ENCODE results near the gene CHCT1.

The CHCT1 gene

DNA sequence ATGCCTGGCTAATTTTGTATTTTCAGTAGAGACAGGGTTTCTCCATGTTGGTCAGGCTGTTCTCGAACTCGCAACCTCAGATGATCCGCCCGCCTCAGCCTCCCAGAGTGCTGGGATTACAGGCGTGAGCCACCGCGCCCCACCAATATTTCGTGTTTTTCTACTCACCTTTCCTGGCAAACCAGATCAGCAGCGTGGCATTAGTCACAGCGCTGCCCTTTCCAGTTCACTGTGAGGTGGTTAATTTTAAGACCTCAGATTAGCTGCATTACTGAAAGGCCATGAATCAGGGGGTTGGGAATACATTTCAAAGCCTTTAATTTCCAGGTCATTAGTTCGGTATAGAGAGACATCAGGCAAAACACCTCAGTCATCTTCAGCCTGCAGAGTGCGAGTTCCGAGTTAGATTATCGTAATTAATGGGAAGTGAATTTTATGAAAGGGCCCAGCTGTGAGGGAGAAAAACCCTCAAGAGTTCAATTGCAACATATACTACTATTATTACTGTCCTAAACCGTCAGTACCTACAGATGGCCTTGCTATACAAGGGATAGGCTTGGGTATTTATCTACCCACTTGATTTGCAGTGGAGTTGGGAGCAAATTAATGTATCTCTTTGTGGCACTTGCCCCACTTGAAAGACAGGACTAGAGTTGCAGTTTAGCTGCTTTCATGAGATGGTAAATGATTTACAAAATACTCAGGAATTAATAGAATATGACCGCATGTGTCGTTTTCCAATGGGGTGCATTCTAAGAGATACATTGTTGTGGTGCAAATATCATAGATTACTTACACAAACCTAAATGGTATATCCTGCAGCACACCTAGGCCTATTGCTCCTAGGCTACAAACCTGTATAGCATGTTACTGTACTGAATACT is 28.2 kb upstream of the CHCT1 start:
- Histone ChIP-seq H3K18ac (ENCODE audit: low read length) (no peak overlapping the region), H4K91ac (ENCODE audit: low read depth, low read length) (no peak overlapping the region), H3K4me2 (ENCODE audit: low read length) (no peak overlapping the region), H3K9ac (ENCODE audit: low read length) (no peak overlapping the region), H2BK120ac (ENCODE audit: insufficient read depth, low read length, poor library complexity) (no peak overlapping the region), H3K4ac (ENCODE audit: low read depth, low read length) (no peak overlapping the region), H3K9me3 (ENCODE audit: insufficient read depth, low read depth, low read length) (no peaks in the 10 kb centered on the region), H2AK5ac (ENCODE audit: low read length) (peak overlapping the region; percentile 70), H4K12ac (ENCODE audit: low read depth, low read length) (peak overlapping the region; percentile 15), H3K36me3 (ENCODE audit: control insufficient read depth in 1 of 2, insufficient read depth in 2 of 2, low read length in 2 of 2) (no peaks in the 10 kb centered on the region), H3K79me1 (ENCODE audit: low read length) (peaks cover 17% of the 10 kb centered on the region), H2BK12ac (ENCODE audit: low read length) (peak overlapping the region; percentile 27), H4K8ac (ENCODE audit: low read depth, low read length) (no peak overlapping the region), H3K23ac (ENCODE audit: low read length) (no peak overlapping the region), H2AFZ (ENCODE audit: insufficient read depth, low read length, poor library complexity) (no peak overlapping the region), H3K4me3 (ENCODE audit: low read depth, low read length) (no peak overlapping the region), H3K4me1 (ENCODE audit: control insufficient read depth in 1 of 2, insufficient read depth in 2 of 2, low read length in 2 of 2) (peaks cover 3 to 4% of the 10 kb centered on the region in 2 experiments), H3K79me2 (ENCODE audit: control insufficient read depth, insufficient read depth, low read length, poor library complexity) (peaks cover 12% of the 10 kb centered on the region), H3K27ac (ENCODE audit: low read depth, low read length) (no peak overlapping the region), H3K14ac (ENCODE audit: low read length) (no peak overlapping the region), H2BK5ac (ENCODE audit: low read depth, low read length, poor library complexity) (no peak overlapping the region), H3K27me3 (ENCODE audit: insufficient read depth, low read length) (no peaks in the 10 kb centered on the region)
- WGBS (ENCODE audit: extremely low coverage, insufficient coverage, insufficient read length): no CpG with 5 or more reads among the region's 17 CpGs
- peak; percentile 71 to 90 for DNase-seq

DNA sequence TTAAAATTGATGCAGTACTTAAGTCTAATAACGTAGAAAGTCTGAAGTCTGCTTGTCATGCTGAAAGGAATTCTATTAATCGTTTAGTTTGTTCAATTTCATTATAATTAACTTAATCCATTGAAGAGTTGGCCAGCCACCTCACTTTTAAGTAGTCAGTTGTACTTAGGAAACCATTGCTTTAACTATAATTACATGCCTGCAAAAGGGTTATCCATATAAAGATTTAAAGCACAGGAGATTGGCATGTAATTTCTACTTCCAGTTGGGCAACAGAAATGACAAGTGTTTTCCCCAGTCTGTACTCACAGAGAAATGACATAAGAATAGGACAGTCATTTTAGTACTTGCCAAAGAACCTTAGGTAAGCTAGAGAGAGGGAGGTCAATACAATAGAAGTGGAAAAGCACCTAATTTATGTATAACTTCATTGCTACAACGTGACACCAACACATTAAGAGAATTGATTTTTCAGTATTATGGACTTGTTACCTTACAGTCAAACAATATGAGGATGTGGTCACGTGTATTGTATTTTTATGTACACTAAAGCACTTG is 26.7 kb upstream of the CHCT1 start:
- Histone ChIP-seq H3K27me3 (ENCODE audit: insufficient read depth, low read length) (no peaks in the 10 kb centered on the region), H3K27ac (ENCODE audit: low read depth, low read length) (no peak overlapping the region), H3K36me3 (ENCODE audit: control insufficient read depth in 1 of 2, insufficient read depth in 2 of 2, low read length in 2 of 2) (no peaks in the 10 kb centered on the region), H2BK5ac (ENCODE audit: low read depth, low read length, poor library complexity) (no peak overlapping the region), H3K4me1 (ENCODE audit: control insufficient read depth in 1 of 2, insufficient read depth in 2 of 2, low read length in 2 of 2) (peaks cover 3% of the 10 kb centered on the region in 2 experiments), H3K18ac (ENCODE audit: low read length) (no peak overlapping the region), H4K91ac (ENCODE audit: low read depth, low read length) (no peak overlapping the region), H4K8ac (ENCODE audit: low read depth, low read length) (no peak overlapping the region), H3K4me2 (ENCODE audit: low read length) (no peak overlapping the region), H3K4ac (ENCODE audit: low read depth, low read length) (no peak overlapping the region), H2AK5ac (ENCODE audit: low read length) (no peak overlapping the region), H3K79me1 (ENCODE audit: low read length) (peaks cover 17% of the 10 kb centered on the region), H2BK120ac (ENCODE audit: insufficient read depth, low read length, poor library complexity) (no peak overlapping the region), H3K9ac (ENCODE audit: low read length) (no peak overlapping the region), H4K12ac (ENCODE audit: low read depth, low read length) (no peak overlapping the region), H3K9me3 (ENCODE audit: insufficient read depth, low read depth, low read length) (no peaks in the 10 kb centered on the region), H3K23ac (ENCODE audit: low read length) (no peak overlapping the region), H3K14ac (ENCODE audit: low read length) (no peak overlapping the region), H2AFZ (ENCODE audit: insufficient read depth, low read length, poor library complexity) (no peak overlapping the region), H3K79me2 (ENCODE audit: control insufficient read depth, insufficient read depth, low read length, poor library complexity) (peaks cover 12% of the 10 kb centered on the region), H3K4me3 (ENCODE audit: low read depth, low read length) (no peak overlapping the region), H2BK12ac (ENCODE audit: low read length) (no peak overlapping the region)
- WGBS (ENCODE audit: extremely low coverage, insufficient coverage, insufficient read length): no CpG with 5 or more reads among the region's 4 CpGs
- DNase-seq: peak in 1 of 2 donors; percentile 39

DNA sequence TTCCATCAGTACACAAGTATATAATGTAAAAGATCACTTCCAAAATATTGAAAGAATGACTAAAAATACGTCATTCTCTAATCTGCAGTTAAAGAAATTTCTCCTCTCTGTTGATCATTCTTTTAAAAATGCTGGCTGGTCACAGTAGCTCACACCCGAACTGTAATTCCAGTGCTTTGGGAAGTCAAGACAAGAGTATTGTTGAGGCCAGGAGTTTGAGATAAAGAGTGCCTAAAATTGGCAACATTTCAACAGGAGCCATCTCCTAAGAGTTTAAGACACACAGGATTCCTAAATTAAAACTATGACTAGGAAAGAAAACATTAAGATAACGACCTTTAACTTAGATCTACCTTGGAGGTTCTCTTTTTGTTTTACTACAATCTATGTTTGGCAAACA is 25.9 kb upstream of the CHCT1 start:
- no CpG with 5 or more reads among the region's 3 CpGs for WGBS (ENCODE audit: extremely low coverage, insufficient coverage, insufficient read length)
- Histone ChIP-seq H4K8ac (ENCODE audit: low read depth, low read length) (no peak overlapping the region), H3K23ac (ENCODE audit: low read length) (no peak overlapping the region), H2BK12ac (ENCODE audit: low read length) (no peak overlapping the region), H3K4ac (ENCODE audit: low read depth, low read length) (no peak overlapping the region), H3K79me1 (ENCODE audit: low read length) (peaks cover 14% of the 10 kb centered on the region), H3K9me3 (ENCODE audit: insufficient read depth, low read depth, low read length) (no peaks in the 10 kb centered on the region), H3K18ac (ENCODE audit: low read length) (no peak overlapping the region), H2BK5ac (ENCODE audit: low read depth, low read length, poor library complexity) (no peak overlapping the region), H4K12ac (ENCODE audit: low read depth, low read length) (no peak overlapping the region), H2BK120ac (ENCODE audit: insufficient read depth, low read length, poor library complexity) (no peak overlapping the region), H3K4me2 (ENCODE audit: low read length) (no peak overlapping the region), H3K9ac (ENCODE audit: low read length) (no peak overlapping the region), H3K79me2 (ENCODE audit: control insufficient read depth, insufficient read depth, low read length, poor library complexity) (peaks cover 7% of the 10 kb centered on the region), H4K91ac (ENCODE audit: low read depth, low read length) (no peak overlapping the region), H3K14ac (ENCODE audit: low read length) (no peak overlapping the region), H3K36me3 (ENCODE audit: control insufficient read depth in 1 of 2, insufficient read depth in 2 of 2, low read length in 2 of 2) (no peaks in the 10 kb centered on the region), H2AK5ac (ENCODE audit: low read length) (no peak overlapping the region), H2AFZ (ENCODE audit: insufficient read depth, low read length, poor library complexity) (no peak overlapping the region), H3K4me1 (ENCODE audit: control insufficient read depth in 1 of 2, insufficient read depth in 2 of 2, low read length in 2 of 2) (no peaks in the 10 kb centered on the region), H3K4me3 (ENCODE audit: low read depth, low read length) (no peak overlapping the region), H3K27ac (ENCODE audit: low read depth, low read length) (no peak overlapping the region), H3K27me3 (ENCODE audit: insufficient read depth, low read length) (no peaks in the 10 kb centered on the region)
- peak; percentile 57 to 94 for DNase-seq

DNA sequence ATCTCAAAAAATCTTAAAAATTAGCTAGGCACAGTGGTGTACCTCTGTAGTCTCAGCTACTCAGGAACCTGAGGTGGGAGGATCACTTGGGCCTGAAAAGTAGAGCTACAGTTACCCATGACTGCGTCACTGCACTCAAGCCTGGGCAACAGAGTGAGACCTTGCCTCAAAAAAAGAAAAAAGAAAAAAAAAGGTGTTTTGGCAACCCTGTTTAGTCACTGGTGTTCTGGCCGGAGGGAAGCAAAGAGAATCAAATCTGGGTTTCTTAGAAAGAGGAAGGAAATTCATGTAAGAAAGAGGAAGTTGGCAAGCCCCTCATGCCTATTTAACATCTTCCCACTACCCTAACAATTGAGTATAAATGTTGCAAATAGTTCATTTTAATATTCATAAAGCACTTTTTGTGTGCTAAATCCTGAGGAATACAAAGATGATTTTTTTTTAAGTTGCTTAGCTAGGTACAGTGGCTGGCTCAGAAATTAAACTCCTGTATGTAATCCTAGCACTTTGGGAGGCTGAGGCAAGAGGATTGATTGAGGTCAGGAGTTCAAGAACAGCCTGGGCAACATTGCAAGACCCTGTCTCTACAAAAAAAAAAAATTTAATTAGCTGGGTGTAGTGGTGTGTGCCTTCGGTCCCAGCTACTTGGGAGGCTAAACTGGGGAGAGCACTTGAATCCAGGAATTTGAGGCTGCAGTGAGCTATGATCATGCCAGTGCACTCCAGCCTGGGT is 23.9 kb upstream of the CHCT1 start:
- Histone ChIP-seq H2BK5ac (ENCODE audit: low read depth, low read length, poor library complexity) (no peak overlapping the region), H3K27ac (ENCODE audit: low read depth, low read length) (no peak overlapping the region), H3K27me3 (ENCODE audit: insufficient read depth, low read length) (no peaks in the 10 kb centered on the region), H3K9ac (ENCODE audit: low read length) (no peak overlapping the region), H3K18ac (ENCODE audit: low read length) (no peak overlapping the region), H4K8ac (ENCODE audit: low read depth, low read length) (no peak overlapping the region), H2AK5ac (ENCODE audit: low read length) (no peak overlapping the region), H3K4me3 (ENCODE audit: low read depth, low read length) (no peak overlapping the region), H3K14ac (ENCODE audit: low read length) (no peak overlapping the region), H3K36me3 (ENCODE audit: control insufficient read depth in 1 of 2, insufficient read depth in 2 of 2, low read length in 2 of 2) (no peaks in the 10 kb centered on the region), H3K4me2 (ENCODE audit: low read length) (no peak overlapping the region), H3K23ac (ENCODE audit: low read length) (no peak overlapping the region), H3K79me2 (ENCODE audit: control insufficient read depth, insufficient read depth, low read length, poor library complexity) (no peaks in the 10 kb centered on the region), H4K12ac (ENCODE audit: low read depth, low read length) (no peak overlapping the region), H3K4me1 (ENCODE audit: control insufficient read depth in 1 of 2, insufficient read depth in 2 of 2, low read length in 2 of 2) (no peaks in the 10 kb centered on the region), H2BK12ac (ENCODE audit: low read length) (no peak overlapping the region), H3K79me1 (ENCODE audit: low read length) (no peaks in the 10 kb centered on the region), H4K91ac (ENCODE audit: low read depth, low read length) (no peak overlapping the region), H3K9me3 (ENCODE audit: insufficient read depth, low read depth, low read length) (no peaks in the 10 kb centered on the region), H2BK120ac (ENCODE audit: insufficient read depth, low read length, poor library complexity) (no peak overlapping the region), H3K4ac (ENCODE audit: low read depth, low read length) (no peak overlapping the region), H2AFZ (ENCODE audit: insufficient read depth, low read length, poor library complexity) (no peak overlapping the region)
- peak in 1 of 2 donors; percentile 28 for DNase-seq
- no CpG with 5 or more reads among the region's 3 CpGs for WGBS (ENCODE audit: extremely low coverage, insufficient coverage, insufficient read length)
